MG63 (cell line): ENCODE results near the gene DGKD. TPM values are rescaled to one million over a fixed set of nuclear protein-coding genes. Genes with fewer than 3 reads are reported as not detected.
A peak's percentile ranks its signal among the peaks of the same experiment; 100 is the strongest.
"Not testable (repeated sequence)": the region's sequence is repeated elsewhere in the genome, so short reads cannot be mapped to it uniquely, and the experiment has no call there.

Experiments used
- DNase-seq: peaks from one replicate; pipeline ENCODE4 v3.0.0-alpha.2; 2020
- H3K27me3 ChIP-seq: fragments of 250-450 bp; sonication (Bioruptor Pico); 2 replicates; pipeline ENCODE4 v1.5.1; 2020; ENCODE audit warnings: mild to moderate bottlenecking, moderate library complexity
- H3K36me3 ChIP-seq: fragments of 250-450 bp; sonication (Bioruptor Pico); 2 replicates; pipeline ENCODE4 v1.5.1; 2020; ENCODE audit warnings: mild to moderate bottlenecking, moderate library complexity
- H3K4me3 ChIP-seq: fragments of 250-450 bp; sonication (Bioruptor Pico); 2 replicates; pipeline ENCODE4 v1.5.1; 2020; ENCODE audit warnings: mild to moderate bottlenecking, moderate library complexity
- H3K9me3 ChIP-seq: fragments of 250-450 bp; sonication (Bioruptor Pico); 2 replicates; pipeline ENCODE4 v1.5.1; 2020; ENCODE audit warnings: mild to moderate bottlenecking, moderate library complexity
- total RNA-seq: library from RNA; depleted of rRNA; stranded (reverse); fragments of >200 nt; shearing (Covaris generic); gene quantifications from 2 replicates; pipeline ENCODE4 v1.2.3, GENCODE V29; 2014; ENCODE audit warnings: low replicate concordance

DGKD gene
- total RNA-seq, 1 experiment from 2014 or later = 8.8 TPM

- Histone ChIP-seq H3K4me3 (no peak overlapping the region), H3K9me3 (no peaks in the 10 kb centered on the region), H3K36me3 (no peaks in the 10 kb centered on the region), H3K27me3 (no peaks in the 10 kb centered on the region)
- DNase-seq = no peak
These were observed 22.2 kb upstream of the DGKD start for GRCh38 chr2:233332125-233332524.

- Histone ChIP-seq H3K36me3 (no peaks in the 10 kb centered on the region), H3K9me3 (no peaks in the 10 kb centered on the region), H3K4me3 (no peak overlapping the region), H3K27me3 (no peaks in the 10 kb centered on the region)
- no peak for DNase-seq
These were observed 19.4 kb upstream of the DGKD start for GRCh38 chr2:233334915-233335314.

GRCh38 chr2:233336091-233336490, 18.2 kb upstream of the DGKD start:
- not testable (repeated sequence) for H3K27me3 ChIP-seq, H3K4me3 ChIP-seq, H3K9me3 ChIP-seq, DNase-seq, H3K36me3 ChIP-seq

- no peak for DNase-seq
- H3K4me3 ChIP-seq = no peak overlapping the region
- no peaks in the 10 kb centered on the region for H3K36me3 ChIP-seq
- H3K27me3 ChIP-seq = no peaks in the 10 kb centered on the region
- no peaks in the 10 kb centered on the region for H3K9me3 ChIP-seq
These were observed 17.8 kb upstream of the DGKD start for GRCh38 chr2:233336541-233336940.

GRCh38 chr2:233338046-233338445, 16.2 kb upstream of the DGKD start:
- no peaks in the 10 kb centered on the region for H3K36me3 ChIP-seq
- no peaks in the 10 kb centered on the region for H3K9me3 ChIP-seq
- no peak overlapping the region for H3K4me3 ChIP-seq
- no peak for DNase-seq
- H3K27me3 ChIP-seq = no peaks in the 10 kb centered on the region

GRCh38 chr2:233338812-233339368, 15.4 kb upstream of the DGKD start:
- DNase-seq = no peak
- no peaks in the 10 kb centered on the region for H3K27me3 ChIP-seq
- no peaks in the 10 kb centered on the region for H3K36me3 ChIP-seq
- no peak overlapping the region for H3K4me3 ChIP-seq
- H3K9me3 ChIP-seq = no peaks in the 10 kb centered on the region

- no peaks in the 10 kb centered on the region for H3K36me3 ChIP-seq
- no peaks in the 10 kb centered on the region for H3K27me3 ChIP-seq
- H3K4me3 ChIP-seq = no peak overlapping the region
- DNase-seq = no peak
- H3K9me3 ChIP-seq = no peaks in the 10 kb centered on the region
These were observed 14.9 kb upstream of the DGKD start for GRCh38 chr2:233339427-233339826.

- no peak for DNase-seq
- Histone ChIP-seq H3K27me3 (no peaks in the 10 kb centered on the region), H3K36me3 (no peaks in the 10 kb centered on the region), H3K9me3 (no peaks in the 10 kb centered on the region), H3K4me3 (no peak overlapping the region)
These were observed 13.0 kb upstream of the DGKD start for GRCh38 chr2:233341296-233341695.

- Histone ChIP-seq H3K9me3 (no peaks in the 10 kb centered on the region), H3K36me3 (no peaks in the 10 kb centered on the region), H3K27me3 (no peaks in the 10 kb centered on the region), H3K4me3 (no peak overlapping the region)
- DNase-seq = no peak
These were observed 12.0 kb upstream of the DGKD start for GRCh38 chr2:233342301-233342700.

- Histone ChIP-seq H3K4me3 (no peak overlapping the region), H3K36me3 (no peaks in the 10 kb centered on the region), H3K9me3 (no peaks in the 10 kb centered on the region), H3K27me3 (no peaks in the 10 kb centered on the region)
- no peak for DNase-seq
These were observed 11.1 kb upstream of the DGKD start for GRCh38 chr2:233343171-233343705.

GRCh38 chr2:233346376-233346775, 7.9 kb upstream of the DGKD start:
- no peaks in the 10 kb centered on the region for H3K9me3 ChIP-seq
- H3K4me3 ChIP-seq = no peak overlapping the region
- DNase-seq = no peak
- H3K36me3 ChIP-seq = no peaks in the 10 kb centered on the region
- no peaks in the 10 kb centered on the region for H3K27me3 ChIP-seq

GRCh38 chr2:233346930-233347329, 7.4 kb upstream of the DGKD start:
- no peak for DNase-seq
- Histone ChIP-seq H3K9me3 (no peaks in the 10 kb centered on the region), H3K36me3 (no peaks in the 10 kb centered on the region)

GRCh38 chr2:233349005-233349998, 5.0 kb upstream of the DGKD start:
- Histone ChIP-seq H3K9me3 (no peaks in the 10 kb centered on the region), H3K36me3 (no peaks in the 10 kb centered on the region), H3K27me3 (no peaks in the 10 kb centered on the region), H3K4me3 (no peak overlapping the region)
- DNase-seq = no peak

More at GRCh38 chr2:233346930-233347329, 7.4 kb upstream of the DGKD start:
- no peak overlapping the region for H3K4me3 ChIP-seq
- H3K27me3 ChIP-seq = no peaks in the 10 kb centered on the region

GRCh38 chr2:233350708-233351107, 3.6 kb upstream of the DGKD start:
- Histone ChIP-seq H3K36me3 (0 out of 2 replicates have a peak, but pooled peaks cover 2% of the 10 kb centered on the region), H3K4me3 (no peak overlapping the region), H3K27me3 (no peaks in the 10 kb centered on the region), H3K9me3 (no peaks in the 10 kb centered on the region)
- peak; percentile 77 for DNase-seq

- peak; percentile 24 for DNase-seq
- H3K27me3 ChIP-seq = no peaks in the 10 kb centered on the region
These were observed 2.9 kb upstream of the DGKD start for GRCh38 chr2:233351423-233351822.

GRCh38 chr2:233352141-233352842, 2.0 kb upstream of the DGKD start:
- H3K4me3 ChIP-seq = no peak overlapping the region
- H3K9me3 ChIP-seq = no peaks in the 10 kb centered on the region
- H3K27me3 ChIP-seq = no peaks in the 10 kb centered on the region
- DNase-seq = no peak
- H3K36me3 ChIP-seq = peaks cover 4% of the 10 kb centered on the region; the same call in 1 of the 2 replicates

More at GRCh38 chr2:233351423-233351822, 2.9 kb upstream of the DGKD start:
- Histone ChIP-seq H3K9me3 (no peaks in the 10 kb centered on the region), H3K36me3 (peaks cover 4% of the 10 kb centered on the region; the same call in 1 of the 2 replicates), H3K4me3 (no peak overlapping the region)
